Activated CD8-positive, alpha-beta T cell treated with anti-CD3 and anti-CD28 coated beads for 36 hours (primary cell): ENCODE measurements around the gene FAM180B. TPM values are rescaled to one million over a fixed set of nuclear protein-coding genes. Genes with fewer than 3 reads are reported as not detected.

Source experiments
- ATAC-seq: fragments of 200-7000 bp; cut with Tn5 transposase; one replicate; pipeline ENCODE4 v1.10.0; 2021; ENCODE audit warnings: mild to moderate bottlenecking, moderate library complexity
- CTCF ChIA-PET: fragments of 350-600 bp; sonication (Branson Sonifier 250); formaldehyde crosslinking; loops from one replicate; lab custom pipeline; 2021; ENCODE audit warnings: antibody characterized with exemption; lab: Charles Lee
- POLR2A ChIA-PET: fragments of 350-600 bp; sonication (Branson Sonifier 250); formaldehyde crosslinking; loops from one replicate; lab custom pipeline; 2021; ENCODE audit warnings: antibody characterized with exemption; lab: Charles Lee
- DNase-seq: peaks from one replicate; pipeline ENCODE4 v3.0.0-alpha.2; 2020
- H3K27ac Mint-ChIP-seq: one replicate; pipeline ENCODE4 v1.8.0; 2021; ENCODE audit warnings: mild to moderate bottlenecking, mixed read lengths
- H3K27me3 Mint-ChIP-seq: one replicate; pipeline ENCODE4 v1.8.0; 2021; ENCODE audit warnings: mixed read lengths
- H3K36me3 Mint-ChIP-seq: one replicate; pipeline ENCODE4 v1.8.0; 2021; ENCODE audit warnings: low read depth, mixed read lengths
- H3K4me1 Mint-ChIP-seq: one replicate; pipeline ENCODE4 v1.8.0; 2021; ENCODE audit warnings: low read depth, mixed read lengths
- H3K4me3 Mint-ChIP-seq: one replicate; pipeline ENCODE4 v1.8.0; 2021; ENCODE audit warnings: mild to moderate bottlenecking, moderate library complexity, mixed read lengths
- H3K9me3 Mint-ChIP-seq: one replicate; pipeline ENCODE4 v1.8.0; 2021; ENCODE audit warnings: mixed read lengths
- intact Hi-C: fragments of 100-400 bp; cut with micrococcal nuclease; formaldehyde crosslinking; loops from one replicate; pipeline ENCODE4 v1.10.0; 2022
- total RNA-seq, 2 experiments: library from RNA; stranded (reverse); gene quantifications; one replicate each; pipeline ENCODE4 v1.2.3, GENCODE V29; 2021
- TF ChIP-seq, protein P1 (sequence below): fragments of 200-600 bp; IDR thresholded peaks from one replicate; pipeline ENCODE4 v1.8.0; 2022; ENCODE audit warnings: antibody characterized with exemption, mild to moderate bottlenecking

FAM180B gene
- total RNA-seq, 2 experiments from 2014 or later = not detected

- Mint-ChIP-seq H3K27ac (no peak overlapping the region), H3K36me3 (peaks cover 45% of the 10 kb centered on the region), H3K27me3 (no peaks in the 10 kb centered on the region), H3K4me1 (peaks cover 22% of the 10 kb centered on the region), H3K9me3 (no peaks in the 10 kb centered on the region), H3K4me3 (no peak overlapping the region)
- TF ChIP-seq, protein P1, sequence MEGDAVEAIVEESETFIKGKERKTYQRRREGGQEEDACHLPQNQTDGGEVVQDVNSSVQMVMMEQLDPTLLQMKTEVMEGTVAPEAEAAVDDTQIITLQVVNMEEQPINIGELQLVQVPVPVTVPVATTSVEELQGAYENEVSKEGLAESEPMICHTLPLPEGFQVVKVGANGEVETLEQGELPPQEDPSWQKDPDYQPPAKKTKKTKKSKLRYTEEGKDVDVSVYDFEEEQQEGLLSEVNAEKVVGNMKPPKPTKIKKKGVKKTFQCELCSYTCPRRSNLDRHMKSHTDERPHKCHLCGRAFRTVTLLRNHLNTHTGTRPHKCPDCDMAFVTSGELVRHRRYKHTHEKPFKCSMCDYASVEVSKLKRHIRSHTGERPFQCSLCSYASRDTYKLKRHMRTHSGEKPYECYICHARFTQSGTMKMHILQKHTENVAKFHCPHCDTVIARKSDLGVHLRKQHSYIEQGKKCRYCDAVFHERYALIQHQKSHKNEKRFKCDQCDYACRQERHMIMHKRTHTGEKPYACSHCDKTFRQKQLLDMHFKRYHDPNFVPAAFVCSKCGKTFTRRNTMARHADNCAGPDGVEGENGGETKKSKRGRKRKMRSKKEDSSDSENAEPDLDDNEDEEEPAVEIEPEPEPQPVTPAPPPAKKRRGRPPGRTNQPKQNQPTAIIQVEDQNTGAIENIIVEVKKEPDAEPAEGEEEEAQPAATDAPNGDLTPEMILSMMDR = no peak
- ChIA-PET CTCF (interaction anchor here (0.9 to 1.7 kb wide), 3 partner anchors 8 to 56 kb away, joined by 3 to 7 read pairs (median 3); partner anchors contain the start of gene PTPMT1), POLR2A (no interaction called here)
- DNase-seq (no peak), ATAC-seq (no peak)
- intact Hi-C loops = no loop called here
These were observed 13.7 kb upstream of the FAM180B start for GRCh38 chr11:47572715-47573255.

DNA sequence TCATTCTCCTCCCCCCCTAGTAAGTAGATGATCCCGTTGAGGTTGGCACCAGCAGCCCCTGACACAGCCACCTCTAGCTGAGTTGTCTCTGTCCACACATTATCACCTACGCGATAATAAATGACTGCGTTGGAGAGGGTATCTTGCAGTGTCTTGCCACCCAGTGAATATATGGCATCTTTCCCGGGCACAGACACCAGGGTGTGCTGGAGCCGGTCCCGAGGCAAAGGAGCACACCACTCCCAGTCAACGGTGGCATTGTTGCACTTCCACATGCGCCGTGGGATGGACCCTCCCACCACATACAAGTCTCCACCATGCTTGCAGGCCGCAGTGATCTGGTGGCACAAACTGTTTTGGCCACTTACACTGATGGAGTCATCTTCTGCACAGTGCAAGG is 13.2 kb upstream of the FAM180B start:
- no peak overlapping the region for H3K27ac Mint-ChIP-seq
- POLR2A ChIA-PET = interaction anchor here (0.8 to 1.3 kb wide), 3 partner anchors 9 to 22 kb away, joined by 3 read pairs; no protein-coding TSS in a partner anchor
- intact Hi-C loops = no loop called here

DNA sequence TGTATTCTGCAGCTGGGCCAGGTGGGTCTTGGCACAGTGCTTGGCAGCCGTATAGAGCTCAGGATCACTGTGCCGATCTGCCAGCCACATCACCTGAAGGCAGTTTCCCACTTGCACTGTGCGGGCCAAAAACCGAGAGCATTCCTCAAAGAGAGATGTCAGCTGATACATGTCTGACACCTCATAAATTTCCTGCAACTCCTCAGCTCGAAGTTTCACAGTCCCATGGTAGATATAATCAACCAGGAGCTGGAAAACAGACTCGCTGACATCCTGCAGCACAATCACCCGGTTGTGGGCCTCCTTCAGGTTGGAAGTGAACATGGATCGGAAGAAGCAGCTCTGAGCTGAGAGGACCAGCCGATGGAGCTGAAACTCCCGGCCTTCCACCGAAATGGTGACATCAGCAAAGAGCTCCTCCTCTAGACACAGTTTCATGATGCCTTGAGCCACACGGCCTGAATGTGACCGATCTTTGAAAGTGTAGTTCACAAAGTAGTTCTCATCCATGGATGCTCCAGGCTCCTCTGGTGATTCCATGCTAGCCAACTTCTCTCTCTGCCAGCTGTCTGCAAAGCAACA is 8.9 kb upstream of the FAM180B start:
- peaks cover 36% of the 10 kb centered on the region for H3K4me1 Mint-ChIP-seq
- intact Hi-C loops = no loop called here
- H3K36me3 Mint-ChIP-seq = peaks cover 56% of the 10 kb centered on the region
- H3K27ac Mint-ChIP-seq = peak overlapping the region; percentile 98
- peak overlapping the region; percentile 92 for H3K4me3 Mint-ChIP-seq
- ChIA-PET CTCF (interaction anchor here (1.8 kb wide), 1 partner anchor 24 kb away, joined by 5 read pairs; no protein-coding TSS in a partner anchor), POLR2A (interaction anchor here (0.9 to 4.3 kb wide), 6 partner anchors 9 to 269 kb away, joined by 3 to 48 read pairs (median 5); partner anchors contain the start of genes CELF1, FNBP4, PSMC3 and PTPMT1)
- DNase-seq (no peak), ATAC-seq (no peak)
- TF ChIP-seq, protein P1 = no peak
- no peaks in the 10 kb centered on the region for H3K9me3 Mint-ChIP-seq
- H3K27me3 Mint-ChIP-seq = no peaks in the 10 kb centered on the region

More for the DNA sequence above, 13.2 kb upstream of the FAM180B start:
- Mint-ChIP-seq H3K4me3 (no peak overlapping the region), H3K9me3 (no peaks in the 10 kb centered on the region), H3K27me3 (no peaks in the 10 kb centered on the region), H3K4me1 (peaks cover 23% of the 10 kb centered on the region), H3K36me3 (peaks cover 44% of the 10 kb centered on the region)
- TF ChIP-seq, protein P1 = no peak
- CTCF ChIA-PET = interaction anchor here (1.3 to 1.7 kb wide), 2 partner anchors 8 to 20 kb away, joined by 4 to 7 read pairs; partner anchors contain the start of genes CELF1 and PTPMT1
- ATAC-seq = no peak
- no peak for DNase-seq

- ChIA-PET CTCF (interaction anchor here (0.7 to 1.8 kb wide), 4 partner anchors 12 to 878 kb away, joined by 3 to 6 read pairs (median 4); partner anchors contain the start of gene ZNF408), POLR2A (interaction anchor here (0.6 to 4.3 kb wide), 14 partner anchors 9 to 429 kb away, joined by 3 to 48 read pairs (median 4); partner anchors contain the start of genes C1QTNF4, CELF1, FNBP4 and PSMC3)
- peak; percentile 90 for DNase-seq
- Mint-ChIP-seq H3K27me3 (no peaks in the 10 kb centered on the region), H3K4me1 (peaks cover 34% of the 10 kb centered on the region), H3K4me3 (peak within 1 kb of the TSS; percentile 92), H3K27ac (peak within 1 kb of the TSS; percentile 98), H3K9me3 (no peaks in the 10 kb centered on the region), H3K36me3 (peaks cover 53% of the 10 kb centered on the region)
- intact Hi-C loops = no loop called here
- TF ChIP-seq, protein P1 = no peak
- peak; percentile 95 for ATAC-seq
These were observed 7.7 kb upstream of the FAM180B start, which contains the start of the genes KBTBD4 and NDUFS3 for GRCh38 chr11:47578524-47579494. TSS of gene KBTBD4 (minus strand) at chr11:47578970. CDS start at chr11:47578951, 19 bp downstream. TSS of gene NDUFS3 (plus strand) at chr11:47579074. CDS start at chr11:47579092, 18 bp downstream.
